GM12865 (cell line): ENCODE measurements around the gene PIKFYVE.

Experiments used
- DNase-seq: peaks from one replicate; pipeline ENCODE4 v3.0.0; 2010; ENCODE audit warnings: low read depth
- H3K4me3 ChIP-seq: 2 replicates; pipeline ENCODE4 v1.5.1; 2011; ENCODE audit warnings: mild to moderate bottlenecking, low read depth, low read length, control low read depth
- TF ChIP-seq, protein P1 (sequence below): IDR thresholded peaks from 2 replicates; pipeline ENCODE4 v1.5.1; 2011; ENCODE audit warnings: low read length, control low read depth, low read depth, inconsistent platforms; ENCODE audit not compliant: insufficient read depth; ENCODE audit errors: missing control alignments

The PIKFYVE gene

DNA sequence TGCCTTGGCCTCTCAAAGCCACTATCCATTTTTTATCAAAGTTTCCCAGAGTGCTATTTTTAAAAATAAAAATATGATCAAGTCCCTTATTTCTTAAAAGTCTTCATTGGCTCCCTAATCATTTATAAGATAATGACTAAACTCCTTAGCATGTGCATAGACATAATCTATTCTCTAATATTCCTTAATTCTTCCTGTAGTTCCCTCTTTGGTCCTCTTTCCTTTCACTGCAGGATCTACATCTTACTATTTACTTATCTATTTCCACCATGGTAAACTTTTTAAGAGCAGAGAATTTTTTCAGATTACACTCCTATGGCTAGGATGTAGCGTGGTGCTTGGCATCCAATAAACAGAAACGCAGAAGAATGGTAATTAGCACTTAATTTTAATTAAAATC, 30.2 kb upstream of the PIKFYVE start:
- TF ChIP-seq, protein P1, sequence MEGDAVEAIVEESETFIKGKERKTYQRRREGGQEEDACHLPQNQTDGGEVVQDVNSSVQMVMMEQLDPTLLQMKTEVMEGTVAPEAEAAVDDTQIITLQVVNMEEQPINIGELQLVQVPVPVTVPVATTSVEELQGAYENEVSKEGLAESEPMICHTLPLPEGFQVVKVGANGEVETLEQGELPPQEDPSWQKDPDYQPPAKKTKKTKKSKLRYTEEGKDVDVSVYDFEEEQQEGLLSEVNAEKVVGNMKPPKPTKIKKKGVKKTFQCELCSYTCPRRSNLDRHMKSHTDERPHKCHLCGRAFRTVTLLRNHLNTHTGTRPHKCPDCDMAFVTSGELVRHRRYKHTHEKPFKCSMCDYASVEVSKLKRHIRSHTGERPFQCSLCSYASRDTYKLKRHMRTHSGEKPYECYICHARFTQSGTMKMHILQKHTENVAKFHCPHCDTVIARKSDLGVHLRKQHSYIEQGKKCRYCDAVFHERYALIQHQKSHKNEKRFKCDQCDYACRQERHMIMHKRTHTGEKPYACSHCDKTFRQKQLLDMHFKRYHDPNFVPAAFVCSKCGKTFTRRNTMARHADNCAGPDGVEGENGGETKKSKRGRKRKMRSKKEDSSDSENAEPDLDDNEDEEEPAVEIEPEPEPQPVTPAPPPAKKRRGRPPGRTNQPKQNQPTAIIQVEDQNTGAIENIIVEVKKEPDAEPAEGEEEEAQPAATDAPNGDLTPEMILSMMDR = no peak
- H3K4me3 ChIP-seq = no peak overlapping the region
- DNase-seq = no peak

DNA sequence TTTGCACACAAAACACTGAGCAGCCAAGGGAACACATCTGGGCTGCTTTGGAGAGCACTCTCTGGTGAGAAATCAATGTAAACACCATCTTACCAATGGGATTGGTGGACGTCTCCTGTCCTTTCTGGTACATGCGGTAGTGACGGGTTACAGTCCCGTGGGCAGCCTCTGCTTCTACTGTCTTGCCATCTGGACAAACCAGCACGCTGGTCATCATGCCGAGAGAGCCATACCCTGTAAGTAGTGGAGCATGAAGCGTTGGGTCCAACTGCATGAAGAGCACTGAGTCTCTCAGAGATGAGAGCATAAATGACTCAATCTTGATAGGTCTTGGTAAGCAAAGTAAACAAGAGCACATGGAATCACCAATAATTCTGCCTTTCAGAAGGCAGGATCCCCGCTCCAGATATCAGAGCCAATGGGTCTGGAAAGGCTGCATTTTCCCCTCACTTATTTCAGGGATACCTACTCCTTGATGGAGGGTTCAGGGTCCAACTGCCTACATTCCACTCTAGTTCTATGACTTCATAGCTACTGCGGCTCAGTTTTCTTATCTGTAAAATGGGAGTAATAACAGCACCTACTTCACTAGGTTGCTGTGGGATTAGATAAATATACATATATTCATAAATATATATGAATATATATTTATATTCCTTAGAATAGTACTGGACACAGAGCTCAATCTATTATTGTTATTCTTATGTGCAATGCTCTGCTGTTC, 26.1 kb upstream of the PIKFYVE start:
- no peak for DNase-seq
- TF ChIP-seq, protein P1 = no peak
- H3K4me3 ChIP-seq = no peak overlapping the region

DNA sequence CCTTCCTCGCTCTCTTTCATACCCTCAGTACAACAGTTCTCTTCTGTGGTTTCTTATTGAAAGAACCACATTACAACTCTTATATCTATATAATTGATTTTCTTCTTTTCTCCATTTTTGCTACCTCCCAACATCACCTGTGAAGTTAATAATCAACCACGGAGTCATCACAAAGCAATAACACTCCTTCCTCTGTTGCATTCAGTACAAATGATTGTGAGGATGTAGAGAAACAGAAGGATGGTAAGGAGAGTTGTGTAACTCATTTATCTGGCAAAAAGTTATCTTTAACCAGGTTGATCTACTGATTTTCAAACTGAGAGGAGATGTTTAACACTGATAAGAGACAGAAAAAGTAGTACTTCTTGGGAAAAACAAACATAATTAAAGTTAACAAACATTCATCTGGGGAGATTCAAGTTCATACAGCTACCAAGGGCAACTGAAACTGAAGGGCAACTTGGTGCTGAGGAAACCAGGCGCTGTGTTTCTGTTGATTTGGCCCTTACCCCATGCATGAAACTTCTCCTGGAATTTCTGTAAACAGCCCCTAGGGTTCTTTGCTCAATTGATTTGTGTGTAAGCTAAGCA, 25.3 kb upstream of the PIKFYVE start:
- H3K4me3 ChIP-seq = no peak overlapping the region
- TF ChIP-seq, protein P1 = no peak
- DNase-seq = no peak

DNA sequence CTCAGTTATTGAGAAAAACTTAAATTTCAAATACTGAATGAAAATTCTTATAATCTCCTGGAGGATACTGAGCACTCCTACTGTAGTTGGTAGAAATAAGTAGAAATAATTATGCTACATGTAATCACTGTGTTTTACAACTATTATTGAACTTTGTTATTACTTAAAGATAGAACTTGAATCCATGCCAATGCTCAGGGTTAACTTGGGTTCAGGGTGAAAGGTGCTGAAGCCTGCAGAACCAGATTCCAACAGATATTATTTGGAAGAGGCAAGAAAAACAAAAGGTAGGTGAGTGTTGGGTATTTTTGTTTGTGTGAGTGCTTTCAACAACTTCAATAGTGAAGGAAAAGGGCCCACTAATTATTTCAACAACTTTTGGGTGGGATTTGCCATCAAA, 21.6 kb upstream of the PIKFYVE start:
- H3K4me3 ChIP-seq = no peak overlapping the region
- DNase-seq = no peak
- TF ChIP-seq, protein P1 = no peak

DNA sequence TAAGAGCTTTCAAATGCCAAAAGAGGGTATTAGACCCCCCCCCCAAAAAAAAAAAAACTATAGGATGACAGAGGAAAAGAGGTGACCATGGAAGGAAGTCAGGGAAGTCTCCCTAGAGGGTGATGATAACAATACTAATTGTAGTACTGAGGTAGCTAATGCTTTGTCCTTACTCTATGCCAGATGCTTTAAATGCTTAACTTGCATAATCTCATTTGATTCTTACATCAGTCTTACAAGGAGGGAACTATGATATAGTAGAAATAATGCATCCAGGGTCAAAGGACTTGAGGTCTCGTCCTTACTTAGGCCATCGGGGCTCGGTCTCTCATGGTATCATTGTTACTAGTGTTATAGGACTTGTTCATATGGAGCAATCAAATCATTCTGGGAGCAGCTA, 20.3 kb upstream of the PIKFYVE start:
- TF ChIP-seq, protein P1 = no peak
- DNase-seq = no peak
- no peak overlapping the region for H3K4me3 ChIP-seq

DNA sequence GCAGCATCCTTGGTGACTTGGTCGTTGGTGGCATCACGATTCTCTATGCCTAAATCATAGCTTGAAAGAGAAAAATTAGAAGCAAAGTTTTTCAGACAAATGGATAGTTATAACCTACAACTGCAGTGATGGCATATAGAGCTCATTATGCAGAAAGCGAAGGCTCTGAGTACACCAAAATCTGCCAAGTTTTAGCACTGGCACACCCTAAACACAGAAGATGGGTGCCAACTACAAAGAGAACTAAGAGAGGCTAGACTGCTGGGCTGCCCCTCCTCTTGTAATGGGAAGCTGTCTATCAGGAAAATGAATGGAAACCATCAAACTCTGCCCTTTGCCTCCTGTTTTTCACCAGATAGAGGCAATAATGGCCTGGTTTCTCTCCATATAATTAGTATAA, 17.5 kb upstream of the PIKFYVE start:
- no peak for DNase-seq
- H3K4me3 ChIP-seq = no peak overlapping the region
- TF ChIP-seq, protein P1 = no peak

DNA sequence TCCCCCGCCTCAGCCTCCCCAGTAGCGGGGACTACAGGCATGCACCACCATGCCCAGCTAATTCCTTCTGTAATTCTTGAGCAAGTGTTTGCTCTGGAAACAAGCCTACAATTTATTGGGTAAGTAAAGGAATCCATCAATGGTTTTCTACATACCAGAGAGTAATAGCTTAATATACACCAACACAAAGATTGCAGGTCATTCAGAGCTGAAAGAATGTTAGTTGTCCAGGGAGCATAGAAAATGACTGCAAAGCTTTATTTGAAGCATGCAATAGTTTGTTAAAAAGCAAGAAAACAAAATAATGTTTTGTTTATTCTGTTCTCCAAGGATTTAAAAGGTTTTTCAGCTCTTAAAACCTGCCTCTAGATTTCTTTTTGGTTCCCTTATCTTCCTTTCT, 16.8 kb upstream of the PIKFYVE start:
- TF ChIP-seq, protein P1 = no peak
- no peak for DNase-seq

More for the DNA sequence above, 16.8 kb upstream of the PIKFYVE start:
- H3K4me3 ChIP-seq = no peak overlapping the region
